BJ (cell line): ENCODE measurements around the gene NMRAL1. TPM values are rescaled to one million over a fixed set of nuclear protein-coding genes. Genes with fewer than 3 reads are reported as not detected.

ENCODE experiments used
- CTCF ChIA-PET: fragments of 350-600 bp; formaldehyde crosslinking; extraction: SDS; loops from one replicate; lab custom pipeline; 2021; ENCODE audit warnings: antibody characterized with exemption, inconsistent platforms; lab: Yijun Ruan, JAX
- POLR2A ChIA-PET: fragments of 300-600 bp; sonication (Branson Sonifier 250); formaldehyde crosslinking; extraction: SDS; loops from one replicate; lab custom pipeline; 2021; ENCODE audit warnings: antibody characterized with exemption; lab: Charles Lee
- DNase-seq: peaks from one replicate; pipeline ENCODE4 v3.0.0-alpha.2; 2011; ENCODE audit warnings: low read depth
- H3K27me3 ChIP-seq: 2 replicates; pipeline ENCODE4 v1.6.0; 2011; ENCODE audit warnings: low read length; ENCODE audit not compliant: control insufficient read depth, insufficient read depth
- H3K36me3 ChIP-seq: 2 replicates; pipeline ENCODE4 v1.5.1; 2011; ENCODE audit warnings: low read length; ENCODE audit not compliant: control insufficient read depth, insufficient read depth
- H3K4me3 ChIP-seq: 2 replicates; pipeline ENCODE4 v1.5.1; 2011; ENCODE audit warnings: low read depth, mild to moderate bottlenecking, control low read depth, low read length
- CTCF ChIP-seq: IDR thresholded peaks from 2 replicates; pipeline ENCODE4 v1.5.1; 2011; ENCODE audit warnings: low read depth, mild to moderate bottlenecking, control low read depth, inconsistent platforms, low read length, moderate library complexity; ENCODE audit not compliant: insufficient read depth
- polyA plus RNA-seq: library from polyadenylated mRNA; depleted of rRNA; stranded (reverse); fragments of >200 nt; gene quantifications from 2 replicates; pipeline ENCODE4 v1.2.3, GENCODE V29; 2011

Gene NMRAL1
- polyA plus RNA-seq, 1 experiment = 78.0 TPM

- Histone ChIP-seq H3K36me3 (peaks cover 19% of the 10 kb centered on the region), H3K4me3 (no peak overlapping the region), H3K27me3 (no peaks in the 10 kb centered on the region)
- ChIA-PET POLR2A (no interaction called here), CTCF (interaction anchor here (1.2 kb wide), 1 partner anchor 37 kb away, joined by 3 read pairs; no protein-coding TSS in a partner anchor)
- no peak for TF ChIP-seq CTCF
- DNase-seq = no peak
Measured at GRCh38 chr16:4467916-4468315, 6.5 kb downstream of the NMRAL1 start.

- no peak for DNase-seq
- Histone ChIP-seq H3K27me3 (no peaks in the 10 kb centered on the region), H3K4me3 (no peak overlapping the region), H3K36me3 (peaks cover 23% of the 10 kb centered on the region)
- ChIA-PET CTCF (no interaction called here), POLR2A (no interaction called here)
- TF ChIP-seq CTCF = no peak
Measured at GRCh38 chr16:4465977-4466779, 8.2 kb downstream of the NMRAL1 start.

GRCh38 chr16:4463522-4464163 lies 10.8 kb downstream of the NMRAL1 start:
- POLR2A ChIA-PET = interaction anchor here (0.6 kb wide), 1 partner anchor 44 kb away, joined by 3 read pairs; no protein-coding TSS in a partner anchor
- Histone ChIP-seq H3K36me3 (peaks cover 24% of the 10 kb centered on the region), H3K4me3 (no peak overlapping the region), H3K27me3 (no peaks in the 10 kb centered on the region)
- no peak for TF ChIP-seq CTCF
- CTCF ChIA-PET = interaction anchor here (0.5 to 2.0 kb wide), 4 partner anchors 42 to 960 kb away, joined by 3 to 4 read pairs (median 3); no protein-coding TSS in a partner anchor
- no peak for DNase-seq

GRCh38 chr16:4461250-4462085 lies 13.0 kb downstream of the NMRAL1 start:
- CTCF ChIA-PET = interaction anchor here (1.3 to 2.0 kb wide), 2 partner anchors 60 to 88 kb away, joined by 4 read pairs; no protein-coding TSS in a partner anchor
- H3K36me3 ChIP-seq = peaks cover 18% of the 10 kb centered on the region

More at GRCh38 chr16:4461250-4462085, 13.0 kb downstream of the NMRAL1 start:
- no peak overlapping the region for H3K4me3 ChIP-seq
- H3K27me3 ChIP-seq = no peaks in the 10 kb centered on the region
- no peak for DNase-seq
- POLR2A ChIA-PET = interaction anchor here (0.6 kb wide), 1 partner anchor 26 kb away, joined by 8 read pairs; no protein-coding TSS in a partner anchor
- no peak for TF ChIP-seq CTCF
